Measurements from ENCODE around the gene PHF23. TPM values are rescaled to one million over a fixed set of nuclear protein-coding genes. Genes with fewer than 3 reads are reported as not detected.

The PHF23 gene
- total RNA-seq, 1 experiment from 2014 or later, result 110 TPM

- Mint-ChIP-seq H3K4me1 (peaks cover 45 to 73% of the 10 kb centered on the region in 2 experiments), H3K36me3 (ENCODE audit: insufficient read depth in 1 of 3, low read depth in 3 of 3) (peaks cover 3 to 12% (median 7%) of the 10 kb centered on the region in 3 experiments; a peak in 6 of 7 replicates), H3K9me3 (no peaks in the 10 kb centered on the region), H3K4me3 (peak overlapping the region; percentile 29 to 83), H3K27me3 (ENCODE audit: low read depth) (no peaks in the 10 kb centered on the region; the same call in none of the 2 replicates), H3K27ac (peak overlapping the region in 2 of 3 experiments; percentile 3 to 67; a peak in 3 of 7 replicates)
- Histone ChIP-seq H2BK5ac (ENCODE audit: insufficient read length, low read length) (no peak overlapping the region), H3K79me2 (ENCODE audit: insufficient read depth, low read length) (peaks cover 3% of the 10 kb centered on the region; the same call in 1 of the 2 replicates), H3K23ac (ENCODE audit: insufficient read length, low read depth, low read length) (no peak overlapping the region), H4K5ac (ENCODE audit: insufficient read length, low read depth, low read length) (no peak overlapping the region), H3K14ac (ENCODE audit: insufficient read depth, low read length) (0 out of 2 replicates have a peak overlapping the region, but pooled peaks have one; percentile 15), H3K4ac (ENCODE audit: low read depth, low read length) (no peak overlapping the region), H3K27me3 (ENCODE audit: insufficient read depth, low read length) (no peaks in the 10 kb centered on the region), H3K9me3 (ENCODE audit: control insufficient read depth, low read depth, low read length) (no peaks in the 10 kb centered on the region), H3K56ac (ENCODE audit: insufficient read length, low read depth, low read length) (no peak overlapping the region), H3K23me2 (ENCODE audit: insufficient read length, low read depth, low read length, poor library complexity, severe bottlenecking) (peaks cover 10% of the 10 kb centered on the region), H3T11ph (ENCODE audit: low read length) (no peak overlapping the region), H4K8ac (replicated peaks; ENCODE audit: insufficient read length, low read depth, low read length) (no peak overlapping the region), H3K79me1 (ENCODE audit: insufficient read depth, low read depth, low read length, poor library complexity, severe bottlenecking) (peaks cover 2% of the 10 kb centered on the region), H2BK20ac (ENCODE audit: low read depth, low read length, poor library complexity, severe bottlenecking) (no peak overlapping the region), H2BK12ac (ENCODE audit: insufficient read length, low read depth, low read length) (no peak overlapping the region), H2BK120ac (ENCODE audit: low read depth, low read length, poor library complexity, severe bottlenecking) (no peak overlapping the region), H3K4me2 (ENCODE audit: insufficient read depth, insufficient read length, low read length) (peak overlapping the region; percentile 57), H3K9ac (ENCODE audit: extremely low read depth, insufficient read length, low read length) (no peak overlapping the region), H4K91ac (ENCODE audit: insufficient read length, low read depth, low read length) (no peak overlapping the region), H3K27ac (ENCODE audit: insufficient read length, low read depth, low read length) (no peak overlapping the region), H3K18ac (ENCODE audit: insufficient read length, low read depth, low read length) (peak overlapping the region; percentile 28), H4K20me1 (ENCODE audit: control insufficient read depth, insufficient read depth, insufficient read length) (no peaks in the 10 kb centered on the region), H2AFZ (ENCODE audit: low read length) (no peak overlapping the region), H2BK15ac (ENCODE audit: low read depth, low read length) (no peak overlapping the region), H3K4me1 (ENCODE audit: insufficient read depth, low read length) (peaks cover 12% of the 10 kb centered on the region; the same call in 1 of the 2 replicates), H2AK5ac (ENCODE audit: insufficient read length, low read length) (no peak overlapping the region)
- peak; percentile 93 for DNase-seq
- WGBS (ENCODE audit: extremely low coverage, insufficient read length, low lambda C conversion rate), result no CpG with 5 or more reads among the region's 21 CpGs
- no peak for TF ChIP-seq CTCF (conservative IDR thresholded peaks at IDR 0.05)
Measured at GRCh38 chr17:7208027-7208571, 31.2 kb downstream of the PHF23 start.
